ENCODE measurements around the gene SERINC1.
A peak's percentile ranks its signal among the peaks of the same experiment; 100 is the strongest.
"Not testable (repeated sequence)": the region's sequence is repeated elsewhere in the genome, so short reads cannot be mapped to it uniquely, and the experiment has no call there.

Gene SERINC1

DNA sequence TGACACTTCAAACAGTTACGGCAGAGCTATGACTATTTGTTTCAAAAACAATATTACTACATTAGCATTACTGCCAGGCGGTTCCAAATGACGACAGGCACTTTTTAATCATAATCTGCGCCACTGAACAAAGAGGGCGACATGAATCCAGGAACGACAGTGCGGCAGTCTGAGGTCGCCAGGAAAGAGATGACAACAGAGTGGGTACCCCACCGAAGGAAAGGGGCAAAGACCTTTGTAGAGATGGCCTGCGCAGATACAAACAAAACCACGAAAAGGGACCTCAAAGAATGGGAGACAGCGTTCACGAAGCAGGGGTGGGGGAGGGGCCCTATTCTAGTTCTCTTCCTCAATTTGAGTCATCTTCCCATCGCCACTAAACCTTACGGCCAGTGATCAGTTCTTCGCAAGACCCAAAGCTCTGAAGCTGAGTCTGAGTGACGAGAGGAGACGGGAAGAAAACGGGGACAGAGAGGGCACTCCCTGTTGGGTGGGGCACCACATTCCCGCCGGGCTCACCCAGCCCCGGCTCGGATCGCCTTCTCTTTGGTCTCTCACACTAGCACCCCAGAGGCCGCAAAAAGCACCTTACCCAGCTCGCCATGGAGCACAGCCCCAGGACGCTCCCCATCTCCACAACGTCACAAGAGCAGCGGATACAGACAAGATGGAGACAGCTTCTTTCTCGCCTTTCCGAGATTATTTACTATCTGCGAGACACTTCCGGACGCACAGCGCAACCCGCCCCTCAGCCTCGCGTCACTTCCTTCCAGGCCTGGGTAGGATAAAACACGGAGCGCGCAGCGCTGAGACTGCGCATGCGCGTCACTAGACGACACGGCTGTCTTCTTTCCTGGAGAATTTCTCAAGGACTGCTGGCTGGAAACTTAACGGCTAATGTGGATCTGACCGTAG, at the start of gene SERINC1:
TSS of gene SERINC1 (minus strand) at position 701 of the 915 bp plus-strand sequence. CDS start at position 631, 70 bp downstream.
- DNase-seq (ENCODE audit: low read depth), result peak; percentile 88

GRCh38 chr6:122511193-122511924, 39.8 kb upstream of the SERINC1 start:
- DNase-seq (ENCODE audit: low read depth), result no peak

DNA sequence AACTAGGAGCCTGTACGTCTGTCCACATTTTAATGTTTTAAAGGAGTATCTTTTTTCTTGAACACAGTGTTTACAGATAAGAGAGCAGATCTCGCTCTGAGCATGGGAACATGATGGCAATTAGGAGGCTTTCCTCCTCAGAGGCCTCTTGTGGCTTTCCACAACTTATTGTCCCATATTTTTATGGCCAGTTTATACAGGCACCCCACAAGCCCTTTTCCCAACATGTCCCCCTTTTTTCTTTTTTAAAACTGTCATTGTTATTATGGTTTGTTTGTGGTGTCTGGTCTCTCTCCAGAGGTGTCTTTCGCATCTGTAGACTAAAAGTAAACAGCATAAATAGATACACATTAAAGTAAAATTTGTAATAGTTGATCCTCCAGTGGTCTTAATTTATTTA, 33.6 kb upstream of the SERINC1 start:
- not testable (repeated sequence) for DNase-seq (ENCODE audit: low read depth)

DNA sequence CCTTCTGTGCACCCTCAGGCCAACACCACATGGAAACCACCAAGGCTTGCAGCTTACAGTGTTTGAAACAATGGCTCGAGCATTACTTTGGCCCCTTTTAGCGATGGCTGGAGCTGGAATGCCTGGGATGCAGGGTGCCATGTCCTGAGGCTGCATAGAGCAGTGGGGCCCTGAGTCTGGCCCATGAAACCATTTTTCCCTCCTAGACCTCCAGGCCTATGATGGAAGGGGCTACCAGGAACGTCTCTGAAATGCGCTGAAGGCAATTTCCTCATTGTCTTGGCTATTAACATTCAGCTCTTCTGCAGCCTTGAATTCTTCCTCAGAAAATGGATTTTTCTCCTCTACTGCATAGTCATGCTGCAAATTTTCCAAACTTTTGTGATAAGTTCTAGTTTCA, 29.9 kb upstream of the SERINC1 start:
- no peak for DNase-seq (ENCODE audit: low read depth)

DNA sequence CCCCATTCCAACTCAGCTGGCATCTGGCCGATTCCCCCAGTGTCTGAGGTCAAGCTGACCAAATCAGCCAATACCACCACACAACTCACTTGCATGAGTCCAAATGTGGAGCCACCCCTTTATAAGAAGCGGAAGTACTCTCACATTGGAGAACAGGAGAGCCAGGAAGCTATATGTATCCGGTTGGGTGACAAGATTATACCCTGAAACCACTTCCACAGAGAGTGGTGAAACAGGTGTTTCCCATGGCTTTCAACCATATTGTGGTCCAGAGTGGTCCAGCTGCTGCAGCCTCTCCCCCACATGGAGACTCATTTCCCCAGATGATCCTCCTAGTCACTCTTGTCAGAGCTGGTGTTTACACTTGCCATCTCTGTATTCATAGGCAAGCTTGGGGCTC, 24.0 kb upstream of the SERINC1 start:
- DNase-seq (ENCODE audit: low read depth), result no peak

- DNase-seq (ENCODE audit: low read depth), result no peak
Measured at GRCh38 chr6:122494665-122495272, 23.2 kb upstream of the SERINC1 start.

- peak; percentile 48 for DNase-seq (ENCODE audit: low read depth)
Measured at GRCh38 chr6:122491919-122492555, 20.4 kb upstream of the SERINC1 start.

- no peak for DNase-seq (ENCODE audit: low read depth)
Measured at GRCh38 chr6:122490607-122491006, 19.0 kb upstream of the SERINC1 start.

DNA sequence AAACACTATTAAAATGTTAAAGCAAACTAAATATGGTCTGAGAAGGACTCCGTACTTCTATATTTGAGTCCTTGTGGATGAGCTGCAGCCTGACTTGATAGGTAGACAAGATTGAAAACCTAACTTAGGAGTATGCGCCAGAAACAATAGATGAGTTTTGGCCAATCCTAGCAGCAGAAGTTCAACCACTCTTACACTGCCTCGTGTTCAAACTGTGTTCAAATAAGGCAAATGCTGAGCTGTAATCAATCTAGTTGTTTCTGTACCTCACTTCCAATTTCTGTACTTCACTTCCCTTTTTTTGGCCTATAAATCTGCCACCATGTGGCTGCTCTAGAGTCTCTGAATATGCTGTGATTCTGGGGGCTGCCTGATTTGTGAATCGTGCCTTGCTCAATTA, 13.2 kb upstream of the SERINC1 start:
- no peak for DNase-seq (ENCODE audit: low read depth)

DNA sequence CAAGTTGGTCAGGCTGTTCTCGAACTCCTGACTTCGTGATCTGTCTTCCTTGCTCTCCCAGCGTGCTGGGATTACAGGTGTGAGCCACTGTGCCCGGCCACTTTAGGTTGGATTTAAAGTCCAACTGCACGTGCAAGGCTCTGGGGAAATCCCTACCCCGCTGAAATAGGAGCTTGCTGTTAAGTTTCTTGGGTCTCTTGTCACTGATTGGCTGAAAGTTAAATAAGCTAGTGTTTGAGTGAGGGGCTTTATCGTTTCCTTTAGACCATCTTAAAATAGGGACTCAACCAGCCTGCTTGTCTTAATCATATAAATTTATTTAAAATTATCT, 11.1 kb upstream of the SERINC1 start:
- no peak for DNase-seq (ENCODE audit: low read depth)

- no peak for DNase-seq (ENCODE audit: low read depth)
Measured at GRCh38 chr6:122476131-122476530, 4.5 kb upstream of the SERINC1 start.

DNA sequence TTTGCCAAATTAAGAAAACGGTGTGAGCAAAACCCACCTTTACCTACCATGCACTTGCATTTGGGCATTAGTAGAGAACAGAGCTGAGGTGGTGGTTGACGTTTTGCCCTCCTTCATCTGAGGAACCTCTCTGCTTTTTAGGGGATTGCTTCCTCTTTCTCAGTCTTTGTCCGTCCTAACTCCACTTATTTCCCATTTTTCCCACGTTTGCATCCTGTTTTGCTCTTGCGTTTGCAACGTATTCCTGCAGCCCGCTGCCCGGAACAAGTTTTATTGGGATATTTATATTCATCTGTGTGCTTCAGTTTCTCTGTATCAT, 374 bp upstream of the SERINC1 start:
- no peak for DNase-seq (ENCODE audit: low read depth)

- DNase-seq (ENCODE audit: low read depth), result no peak
Measured at GRCh38 chr6:122461885-122462284, 9.7 kb downstream of the SERINC1 start.

GRCh38 chr6:122459865-122460416, 11.7 kb downstream of the SERINC1 start:
- not testable (repeated sequence) for DNase-seq (ENCODE audit: low read depth)

DNA sequence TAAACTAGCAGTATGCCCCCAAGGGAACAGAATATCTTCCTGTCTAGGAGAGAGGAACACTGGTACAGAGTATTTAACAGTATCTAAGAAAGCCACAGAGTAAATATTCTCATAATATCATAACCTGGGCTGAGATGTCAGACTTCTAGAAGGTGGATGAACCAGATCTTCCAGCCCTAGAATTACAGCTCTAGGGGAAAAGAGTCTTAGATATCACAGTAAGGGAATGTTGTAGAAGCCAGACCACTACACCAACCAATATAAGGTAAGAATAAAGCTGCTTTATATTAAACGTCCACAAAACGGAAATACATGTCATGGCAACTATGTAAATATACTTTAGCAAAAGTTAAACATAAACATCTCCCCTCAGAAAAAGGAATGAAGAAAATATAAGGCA, 12.4 kb downstream of the SERINC1 start:
- no peak for DNase-seq (ENCODE audit: low read depth)

DNA sequence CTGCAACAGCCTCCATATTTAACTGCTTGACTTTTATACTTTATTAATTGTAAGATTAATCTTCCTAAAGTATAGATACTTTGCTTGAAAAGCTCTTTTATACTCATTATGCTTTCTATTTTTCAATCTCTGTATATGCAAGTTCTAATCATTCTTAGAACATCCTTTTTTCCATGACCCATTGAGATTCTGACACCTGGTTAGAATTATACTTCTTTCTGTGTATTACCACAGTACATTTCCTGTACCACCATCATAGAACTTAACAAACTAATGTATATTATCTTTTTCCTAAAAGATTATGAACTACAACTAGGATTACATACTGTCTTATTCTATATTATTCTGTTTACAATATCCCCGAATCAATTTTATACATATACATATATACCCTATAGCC, 13.5 kb downstream of the SERINC1 start:
- DNase-seq (ENCODE audit: low read depth), result no peak

DNA sequence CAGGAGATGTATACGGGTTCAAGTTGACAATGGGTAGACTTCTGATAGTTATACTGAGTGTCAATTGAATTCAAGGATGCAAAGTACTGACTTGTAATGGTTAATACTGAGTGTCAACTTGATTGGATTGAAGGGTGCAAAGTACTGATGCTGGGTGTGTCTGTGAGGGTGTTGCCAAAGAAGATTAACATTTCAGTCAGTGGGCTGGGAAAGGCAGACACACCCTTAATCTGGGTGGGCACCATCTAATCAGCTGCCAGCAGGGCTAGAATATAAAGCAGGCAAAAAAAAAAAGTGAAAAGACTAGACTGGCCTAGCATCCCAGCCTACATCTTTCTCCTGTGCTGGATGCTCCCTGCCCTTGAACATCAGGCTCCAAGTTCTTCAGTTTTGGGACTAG, 16.5 kb downstream of the SERINC1 start:
- not testable (repeated sequence) for DNase-seq (ENCODE audit: low read depth)

DNA sequence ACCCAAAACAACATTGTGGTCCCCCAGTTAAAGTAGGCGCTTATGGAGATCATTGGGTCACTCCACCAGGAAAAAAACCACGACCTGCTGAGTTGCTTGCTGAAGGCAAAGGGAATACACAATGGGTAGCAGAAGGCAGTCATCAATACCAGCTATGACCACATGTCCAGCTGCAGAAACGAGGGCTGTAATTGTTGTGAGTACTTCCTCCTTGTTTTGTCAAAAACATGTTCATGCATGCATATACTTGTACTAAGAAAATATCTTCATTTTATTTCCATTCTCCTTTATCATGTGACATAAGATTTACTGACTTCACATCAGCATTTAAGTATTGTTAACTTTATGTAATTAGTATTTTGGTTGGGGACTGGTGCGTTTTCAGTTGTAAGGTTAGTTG, 16.9 kb downstream of the SERINC1 start:
- no peak for DNase-seq (ENCODE audit: low read depth)

DNA sequence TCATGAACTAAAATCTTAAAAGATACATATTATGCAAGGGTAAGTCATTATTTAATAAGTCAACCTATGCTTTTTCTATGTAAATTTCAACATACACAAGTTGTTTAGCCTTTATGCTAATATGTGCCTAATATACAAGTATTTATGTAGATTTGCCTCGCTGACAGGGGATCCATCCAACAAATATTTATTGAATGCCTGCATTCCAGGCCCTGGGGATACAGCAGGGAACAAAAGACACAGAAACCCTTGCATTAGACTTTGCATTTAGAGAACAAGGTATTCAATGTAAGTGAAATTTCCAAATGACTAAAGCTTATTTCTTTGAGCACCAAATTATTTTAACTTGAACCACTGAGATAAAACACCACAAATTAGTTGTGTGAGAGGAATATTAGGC, 19.1 kb downstream of the SERINC1 start:
- no peak for DNase-seq (ENCODE audit: low read depth)

- DNase-seq (ENCODE audit: low read depth), result no peak
Measured at GRCh38 chr6:122449069-122449468, 22.5 kb downstream of the SERINC1 start.

DNA sequence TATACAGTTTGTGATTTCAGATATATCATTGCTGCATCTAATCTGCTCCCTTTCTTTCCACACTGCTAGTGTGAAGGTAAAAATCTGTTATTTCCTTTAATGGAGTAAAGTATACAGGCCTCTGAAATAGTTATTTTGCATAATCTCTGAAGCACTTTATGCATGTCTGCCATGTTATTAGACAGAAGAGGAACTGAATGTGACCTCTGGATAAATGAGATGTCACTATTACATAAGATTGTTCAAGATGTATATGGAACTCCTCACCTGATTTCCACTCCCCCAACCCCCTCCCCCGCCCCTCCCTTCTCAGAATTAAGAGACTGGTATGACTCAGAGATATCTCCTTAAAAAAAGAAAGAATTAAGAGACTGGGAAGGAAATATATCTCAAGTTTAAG, 26.3 kb downstream of the SERINC1 start:
- DNase-seq (ENCODE audit: low read depth), result no peak

DNA sequence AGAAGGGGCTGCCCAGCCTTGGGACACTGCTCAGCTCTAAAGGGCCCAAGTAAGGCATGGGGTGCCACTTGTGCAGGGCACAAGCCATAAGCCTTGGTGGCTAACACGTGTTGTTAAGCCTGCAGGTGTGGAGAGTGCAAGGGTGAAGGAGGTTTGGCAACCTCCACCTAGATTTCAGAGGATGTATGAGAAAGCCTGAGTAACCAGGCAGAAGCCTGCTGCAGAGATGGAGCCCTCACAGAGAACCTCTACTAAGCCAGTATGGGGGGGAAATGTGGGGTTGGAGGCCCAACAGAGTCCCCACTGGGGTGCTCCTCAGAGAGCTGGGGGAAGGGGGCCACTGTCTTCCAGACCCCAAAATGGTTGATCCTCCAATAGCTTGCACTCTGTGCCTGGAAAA, 32.6 kb downstream of the SERINC1 start:
- DNase-seq (ENCODE audit: low read depth), result no peak
